Measurements from ENCODE around the gene HTRA2. TPM values are rescaled to one million over a fixed set of nuclear protein-coding genes. Genes with fewer than 3 reads are reported as not detected.

The HTRA2 gene
- total and polyA plus RNA-seq, 12 donors, result 21.2 to 41.0 (median 25.6) TPM

DNA sequence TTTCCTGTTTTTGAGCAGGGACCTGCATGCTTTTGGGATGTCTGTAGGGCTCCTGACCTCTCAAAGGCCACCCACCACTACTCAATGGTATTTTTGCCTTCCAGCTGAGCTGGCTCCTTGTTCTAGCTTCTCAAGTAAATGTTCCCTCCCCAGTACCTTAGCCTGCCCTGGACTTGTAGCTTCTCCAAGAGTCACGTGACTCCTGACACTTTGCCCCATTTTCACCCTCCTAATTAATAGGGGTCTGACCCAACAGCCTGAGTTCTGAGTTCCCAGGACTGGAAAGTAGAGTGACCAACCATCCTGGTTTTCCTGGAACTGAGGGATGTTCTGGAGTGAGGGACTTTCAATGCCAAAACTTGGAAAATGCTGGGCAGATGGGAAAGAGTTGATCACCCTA, 34.3 kb upstream of the HTRA2 start:
- WGBS, 2 donors, result 89 to 90% methylated on average over 1 of the region's 1 CpG
- Histone ChIP-seq H3K9me3 (no peaks in the 10 kb centered on the region), H3K27ac (no peak overlapping the region), H3K27me3 (peaks cover 9 to 41% (median 39%) of the 10 kb centered on the region in 7 donors), H3K4me1 (peaks cover 11 to 31% (median 26%) of the 10 kb centered on the region in 9 donors), H3K36me3 (peaks cover 0 to 44% (median 30%) of the 10 kb centered on the region in 9 donors), H3K4me3 (no peak overlapping the region)
- intact Hi-C loops (cut with DNase I), result no loop called here
- DNase-seq (no peak), ATAC-seq (no peak)
- TF ChIP-seq, protein P1, sequence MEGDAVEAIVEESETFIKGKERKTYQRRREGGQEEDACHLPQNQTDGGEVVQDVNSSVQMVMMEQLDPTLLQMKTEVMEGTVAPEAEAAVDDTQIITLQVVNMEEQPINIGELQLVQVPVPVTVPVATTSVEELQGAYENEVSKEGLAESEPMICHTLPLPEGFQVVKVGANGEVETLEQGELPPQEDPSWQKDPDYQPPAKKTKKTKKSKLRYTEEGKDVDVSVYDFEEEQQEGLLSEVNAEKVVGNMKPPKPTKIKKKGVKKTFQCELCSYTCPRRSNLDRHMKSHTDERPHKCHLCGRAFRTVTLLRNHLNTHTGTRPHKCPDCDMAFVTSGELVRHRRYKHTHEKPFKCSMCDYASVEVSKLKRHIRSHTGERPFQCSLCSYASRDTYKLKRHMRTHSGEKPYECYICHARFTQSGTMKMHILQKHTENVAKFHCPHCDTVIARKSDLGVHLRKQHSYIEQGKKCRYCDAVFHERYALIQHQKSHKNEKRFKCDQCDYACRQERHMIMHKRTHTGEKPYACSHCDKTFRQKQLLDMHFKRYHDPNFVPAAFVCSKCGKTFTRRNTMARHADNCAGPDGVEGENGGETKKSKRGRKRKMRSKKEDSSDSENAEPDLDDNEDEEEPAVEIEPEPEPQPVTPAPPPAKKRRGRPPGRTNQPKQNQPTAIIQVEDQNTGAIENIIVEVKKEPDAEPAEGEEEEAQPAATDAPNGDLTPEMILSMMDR (IDR thresholded peaks at IDR 0.05), result no peak

DNA sequence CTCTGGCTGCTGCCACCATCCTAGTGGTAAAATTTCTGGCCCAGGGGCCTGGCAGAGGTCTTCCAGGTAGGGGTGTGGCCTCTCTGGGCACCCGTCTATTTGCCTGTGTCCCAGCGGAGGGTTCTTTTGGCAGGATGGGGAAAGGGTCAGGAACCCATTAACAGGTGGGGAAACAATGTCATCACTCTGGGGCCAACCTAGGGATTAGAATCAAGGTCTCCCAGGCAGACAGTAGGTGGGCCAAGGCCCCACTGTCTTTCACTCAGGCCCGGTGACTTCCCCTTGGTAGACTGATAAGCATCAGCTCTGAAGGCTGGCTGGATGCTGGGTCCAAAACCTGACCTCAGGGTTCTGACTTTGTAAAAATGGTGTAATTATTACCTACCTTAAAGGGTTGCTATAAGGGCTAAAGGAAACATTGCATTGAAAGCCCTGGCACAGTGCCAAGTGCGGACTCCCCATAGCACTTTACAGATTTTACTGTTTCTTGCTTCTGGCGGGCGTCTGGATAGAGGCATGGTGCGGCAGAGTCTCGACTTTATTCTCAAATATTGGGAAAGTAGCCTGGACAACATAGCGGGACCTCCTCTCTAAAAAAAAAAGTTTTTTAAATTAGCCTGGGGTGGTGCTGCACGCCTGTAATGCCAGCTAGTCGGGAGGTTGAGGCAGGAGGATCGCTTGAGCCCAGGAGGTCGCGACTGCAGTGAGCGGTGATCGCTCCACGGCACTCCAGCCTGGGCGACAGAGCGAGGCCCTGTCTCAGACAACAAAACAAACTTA, 32.5 kb upstream of the HTRA2 start:
- H3K4me1 ChIP-seq, result peaks cover 11 to 34% (median 29%) of the 10 kb centered on the region in 9 donors
- H3K27ac ChIP-seq, result no peak overlapping the region
- H3K4me3 ChIP-seq, result peak overlapping the region in 7 of 10 donors; percentile 22 to 57 (median 40)
- TF ChIP-seq, protein P1 (IDR thresholded peaks at IDR 0.05), result no peak
- DNase-seq (no peak), ATAC-seq (peak in 1 of 8 donors; percentile 3)
- peaks cover 9 to 56% (median 55%) of the 10 kb centered on the region in 7 donors for H3K27me3 ChIP-seq
- 41 to 42% methylated on average over 19 of the region's 19 CpGs for WGBS, 2 donors
- intact Hi-C loops (cut with DNase I), result no loop called here
- no peaks in the 10 kb centered on the region for H3K9me3 ChIP-seq
- peaks cover 0 to 27% (median 15%) of the 10 kb centered on the region in 9 donors for H3K36me3 ChIP-seq

DNA sequence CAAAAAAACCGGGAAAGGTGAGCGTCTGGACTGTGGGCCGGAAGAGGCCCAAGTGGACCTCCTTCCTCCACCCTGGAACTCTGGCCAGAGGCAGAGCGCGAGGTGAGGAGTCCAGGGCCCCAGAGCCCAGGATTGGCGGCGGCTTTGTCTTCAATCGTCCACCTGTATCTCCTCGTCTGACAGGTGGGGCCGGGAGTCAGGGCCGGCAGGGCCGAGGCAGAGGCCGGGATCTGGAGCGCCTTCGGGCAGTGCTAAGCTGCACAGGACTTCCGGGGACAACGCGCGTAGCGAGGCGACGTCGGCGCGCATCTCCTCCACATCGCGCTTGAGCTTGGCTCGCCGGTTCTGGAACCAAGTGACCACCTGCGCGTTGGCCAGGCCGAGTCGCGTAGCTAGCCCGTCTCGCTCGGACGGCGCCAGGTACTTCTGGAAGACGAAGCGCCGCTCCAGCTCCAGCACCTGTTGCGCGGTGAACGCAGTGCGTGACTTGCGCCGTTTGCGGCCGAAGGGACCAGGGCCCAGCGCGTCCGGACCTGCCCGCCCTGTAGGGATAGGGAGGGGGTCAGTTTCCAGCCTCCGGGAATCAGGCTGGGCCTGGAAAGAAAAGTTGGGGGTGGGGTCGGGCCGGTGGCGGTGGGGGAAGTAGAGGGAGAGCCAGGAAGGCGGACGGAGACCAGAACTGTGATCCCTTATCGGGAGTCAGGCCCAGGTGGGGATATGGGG, 31.8 kb upstream of the HTRA2 start:
- no peak overlapping the region for H3K27ac ChIP-seq
- 2 to 4% methylated on average over 61 of the region's 61 CpGs for WGBS, 2 donors
- H3K4me1 ChIP-seq, result peaks cover 11 to 42% (median 35%) of the 10 kb centered on the region in 9 donors
- H3K9me3 ChIP-seq, result no peaks in the 10 kb centered on the region
- ATAC-seq, result peak in 5 of 8 donors; percentile 7 to 22 (median 16)
- H3K36me3 ChIP-seq, result peaks cover 0 to 19% (median 9%) of the 10 kb centered on the region in 9 donors
- peaks cover 9 to 64% (median 62%) of the 10 kb centered on the region in 7 donors for H3K27me3 ChIP-seq
- intact Hi-C loops (cut with DNase I), result no loop called here
- TF ChIP-seq, protein P1 (IDR thresholded peaks at IDR 0.05), result no peak
- DNase-seq, result peak in 1 of 2 donors; percentile 37
- peak overlapping the region in 8 of 10 donors; percentile 22 to 57 (median 38) for H3K4me3 ChIP-seq

DNA sequence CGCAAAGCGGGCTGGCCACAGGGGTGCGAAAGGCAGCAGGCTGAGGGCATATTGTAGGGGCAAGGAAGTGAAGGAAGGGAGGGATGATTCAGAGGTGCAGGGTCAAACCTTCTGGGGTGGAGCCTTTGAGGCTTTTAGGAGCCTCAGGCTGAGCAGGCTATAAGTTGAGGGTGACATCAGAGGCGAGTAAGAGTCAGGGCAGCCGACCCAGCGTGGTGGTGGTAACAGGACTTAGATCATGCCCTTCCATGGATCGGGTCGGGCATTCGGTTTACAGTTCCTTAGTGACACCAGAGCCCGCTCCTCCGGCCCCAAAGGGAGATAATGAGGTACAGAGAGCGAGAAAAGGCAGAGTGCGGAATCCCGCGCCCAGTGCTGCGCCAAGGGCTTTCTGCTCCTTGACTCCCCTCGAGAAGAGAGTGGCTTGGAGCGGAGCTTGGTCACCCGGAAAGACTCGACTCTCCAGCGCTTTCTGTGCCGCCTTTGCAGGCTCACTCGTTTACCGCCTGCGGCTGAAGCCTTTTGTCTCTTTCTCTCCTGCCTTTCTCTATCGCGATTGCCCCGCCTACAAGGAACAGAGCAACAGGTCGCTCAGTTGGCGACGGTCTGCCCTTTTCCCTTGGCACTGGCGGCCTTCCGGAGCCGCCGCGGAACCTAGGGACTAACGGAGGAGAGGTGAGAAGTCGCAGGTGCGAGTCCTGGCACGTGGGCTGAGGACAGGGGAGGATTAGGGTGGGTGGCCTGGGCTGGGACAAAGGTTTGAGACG, 31.1 kb upstream of the HTRA2 start:
- no peak for ATAC-seq
- intact Hi-C loops (cut with DNase I), result no loop called here
- 2% methylated on average over 41 of the region's 41 CpGs for WGBS, 2 donors

More for the DNA sequence above, 31.1 kb upstream of the HTRA2 start:
- no peak for DNase-seq
- Histone ChIP-seq H3K9me3 (no peaks in the 10 kb centered on the region), H3K36me3 (peaks cover 0 to 12% (median 3%) of the 10 kb centered on the region in 9 donors), H3K27ac (no peak overlapping the region), H3K4me1 (peaks cover 11 to 49% (median 38%) of the 10 kb centered on the region in 9 donors), H3K27me3 (peaks cover 9 to 70% (median 64%) of the 10 kb centered on the region in 7 donors), H3K4me3 (peak overlapping the region in 7 of 10 donors; percentile 22 to 57 (median 40))
- TF ChIP-seq, protein P1 (IDR thresholded peaks at IDR 0.05), result no peak
